ENCODE results near the gene PHACTR1. TPM values are rescaled to one million over a fixed set of nuclear protein-coding genes. Genes with fewer than 3 reads are reported as not detected.

The PHACTR1 gene
- total RNA-seq, 1 experiment from 2014 or later, result 2.6 TPM

GRCh38 chr6:12891595-12891994 is 175.0 kb downstream of the PHACTR1 start:
- TF ChIP-seq EZH2 (IDR thresholded peaks at IDR 0.05; ENCODE audit: borderline replicate concordance, low read depth, low read length, poor library complexity, severe bottlenecking) (no peak), CTCF (conservative IDR thresholded peaks at IDR 0.05; ENCODE audit: low read depth, low read length) (no peak)
- DNase-seq (ENCODE audit: low spot score), result no peak
- Histone ChIP-seq H3K9me3 (ENCODE audit: low read depth, low read length, poor library complexity, severe bottlenecking) (peaks cover 7% of the 10 kb centered on the region), H3K4me1 (ENCODE audit: insufficient read depth, low read length, poor library complexity, severe bottlenecking) (peaks cover 11% of the 10 kb centered on the region), H3K36me3 (ENCODE audit: insufficient read depth, low read length, poor library complexity, severe bottlenecking) (no peaks in the 10 kb centered on the region), H3K27ac (ENCODE audit: low read depth, low read length, poor library complexity, severe bottlenecking) (no peak overlapping the region), H3K27me3 (replicated peaks; ENCODE audit: insufficient read depth, low read depth, low read length, poor library complexity) (no peaks in the 10 kb centered on the region), H3K4me3 (ENCODE audit: low read depth, low read length, poor library complexity, severe bottlenecking) (no peak overlapping the region)
- ChIA-PET POLR2A (ENCODE audit: low non-redundant PET) (no interaction called here), CTCF (no interaction called here)
- BruUV-seq (replicated peaks), result no TSS peak
- intact Hi-C loops (cut with micrococcal nuclease; ENCODE audit: unreplicated experiment), result loop anchor here (10.0 kb wide), 2 partner anchors 287 to 1307 kb away; no protein-coding TSS in a partner anchor

GRCh38 chr6:12892151-12892550 is 175.6 kb downstream of the PHACTR1 start:
- no peaks in the 10 kb centered on the region for H3K36me3 ChIP-seq (ENCODE audit: insufficient read depth, low read length, poor library complexity, severe bottlenecking)
- CTCF ChIA-PET, result no interaction called here
- H3K9me3 ChIP-seq (ENCODE audit: low read depth, low read length, poor library complexity, severe bottlenecking), result peaks cover 7% of the 10 kb centered on the region
- no peak for TF ChIP-seq CTCF (conservative IDR thresholded peaks at IDR 0.05; ENCODE audit: low read depth, low read length)
- no peak for TF ChIP-seq EZH2 (IDR thresholded peaks at IDR 0.05; ENCODE audit: borderline replicate concordance, low read depth, low read length, poor library complexity, severe bottlenecking)
- no TSS peak for BruUV-seq (replicated peaks)
- H3K27ac ChIP-seq (ENCODE audit: low read depth, low read length, poor library complexity, severe bottlenecking), result no peak overlapping the region
- H3K27me3 ChIP-seq (replicated peaks; ENCODE audit: insufficient read depth, low read depth, low read length, poor library complexity), result no peaks in the 10 kb centered on the region
- intact Hi-C loops (cut with micrococcal nuclease; ENCODE audit: unreplicated experiment), result loop anchor here (10.0 kb wide), 2 partner anchors 287 to 1307 kb away; no protein-coding TSS in a partner anchor
- peaks cover 6% of the 10 kb centered on the region for H3K4me1 ChIP-seq (ENCODE audit: insufficient read depth, low read length, poor library complexity, severe bottlenecking)
- no peak overlapping the region for H3K4me3 ChIP-seq (ENCODE audit: low read depth, low read length, poor library complexity, severe bottlenecking)
- POLR2A ChIA-PET (ENCODE audit: low non-redundant PET), result no interaction called here
- DNase-seq (ENCODE audit: low spot score), result no peak

GRCh38 chr6:12893036-12893435 is 176.5 kb downstream of the PHACTR1 start:
- Histone ChIP-seq H3K9me3 (ENCODE audit: low read depth, low read length, poor library complexity, severe bottlenecking) (peaks cover 7% of the 10 kb centered on the region), H3K4me1 (ENCODE audit: insufficient read depth, low read length, poor library complexity, severe bottlenecking) (peaks cover 4% of the 10 kb centered on the region), H3K36me3 (ENCODE audit: insufficient read depth, low read length, poor library complexity, severe bottlenecking) (no peaks in the 10 kb centered on the region), H3K27ac (ENCODE audit: low read depth, low read length, poor library complexity, severe bottlenecking) (no peak overlapping the region), H3K4me3 (ENCODE audit: low read depth, low read length, poor library complexity, severe bottlenecking) (no peak overlapping the region), H3K27me3 (replicated peaks; ENCODE audit: insufficient read depth, low read depth, low read length, poor library complexity) (no peaks in the 10 kb centered on the region)
- POLR2A ChIA-PET (ENCODE audit: low non-redundant PET), result no interaction called here
- no peak for TF ChIP-seq EZH2 (IDR thresholded peaks at IDR 0.05; ENCODE audit: borderline replicate concordance, low read depth, low read length, poor library complexity, severe bottlenecking)
- CTCF ChIA-PET, result interaction anchor here (0.8 to 1.4 kb wide), 2 partner anchors 28 to 255 kb away, joined by 4 to 14 read pairs; no protein-coding TSS in a partner anchor
- intact Hi-C loops (cut with micrococcal nuclease; ENCODE audit: unreplicated experiment), result loop anchor here (10.0 kb wide), 2 partner anchors 288 to 1308 kb away; no protein-coding TSS in a partner anchor
- BruUV-seq (replicated peaks), result no TSS peak
- no peak for DNase-seq (ENCODE audit: low spot score)

GRCh38 chr6:12895721-12896120 is 179.2 kb downstream of the PHACTR1 start:
- BruUV-seq (replicated peaks), result no TSS peak
- Histone ChIP-seq H3K9me3 (ENCODE audit: low read depth, low read length, poor library complexity, severe bottlenecking) (peaks cover 7% of the 10 kb centered on the region), H3K27me3 (replicated peaks; ENCODE audit: insufficient read depth, low read depth, low read length, poor library complexity) (no peaks in the 10 kb centered on the region), H3K4me1 (ENCODE audit: insufficient read depth, low read length, poor library complexity, severe bottlenecking) (peaks cover 4% of the 10 kb centered on the region), H3K27ac (ENCODE audit: low read depth, low read length, poor library complexity, severe bottlenecking) (no peak overlapping the region), H3K4me3 (ENCODE audit: low read depth, low read length, poor library complexity, severe bottlenecking) (no peak overlapping the region), H3K36me3 (ENCODE audit: insufficient read depth, low read length, poor library complexity, severe bottlenecking) (no peaks in the 10 kb centered on the region)
- DNase-seq (ENCODE audit: low spot score), result no peak
- CTCF ChIA-PET, result no interaction called here
- TF ChIP-seq EZH2 (IDR thresholded peaks at IDR 0.05; ENCODE audit: borderline replicate concordance, low read depth, low read length, poor library complexity, severe bottlenecking), result no peak
- intact Hi-C loops (cut with micrococcal nuclease; ENCODE audit: unreplicated experiment), result loop anchor here (10.0 kb wide), 2 partner anchors 291 to 1311 kb away; no protein-coding TSS in a partner anchor
- POLR2A ChIA-PET (ENCODE audit: low non-redundant PET), result no interaction called here
